Gastroesophageal sphincter (tissue), 3 donors: ENCODE results near the gene RYR3.

Source experiments
- CTCF ChIP-seq, 4 experiments: fragments of 200-600 bp in 2 of 4; fragments of 450-650 bp in 2 of 4; sonication (generic) in 1 of 4; IDR thresholded peaks; one replicate each; pipeline ENCODE4 v1.5.1; 2017 to 2019; ENCODE audit warnings: antibody characterized with exemption in 4 of 4, mild to moderate bottlenecking in 2 of 4, moderate library complexity in 2 of 4
- POLR2A ChIP-seq, 2 donors: fragments of 450-650 bp; IDR thresholded peaks; one replicate each; pipeline ENCODE4 v1.6.1; 2017; ENCODE audit warnings: antibody characterized with exemption in 2 of 2, mild to moderate bottlenecking in 2 of 2, moderate library complexity in 1 of 2
- POLR2AphosphoS5 ChIP-seq: sonication (generic); formaldehyde crosslinking; IDR thresholded peaks from one replicate; pipeline ENCODE4 v1.6.1; 2017; ENCODE audit warnings: antibody characterized with exemption

GRCh38 chr15:33341953-33342352, 31.2 kb downstream of the RYR3 start:
- TF ChIP-seq CTCF (IDR thresholded peaks at IDR 0.05): no peak
- no peak for TF ChIP-seq POLR2AphosphoS5
- no peak for TF ChIP-seq POLR2A (IDR thresholded peaks at IDR 0.05)
